SH-SY5Y (cell line): Measurements from ENCODE around the gene PLEKHA7.

Experiments
- GATA2 ChIP-seq: IDR thresholded peaks from 2 replicates; pipeline ENCODE4 v1.6.1; 2011; ENCODE audit warnings: mild to moderate bottlenecking, low read depth, low read length
- GATA3 ChIP-seq: IDR thresholded peaks from 2 replicates; pipeline ENCODE4 v1.6.1; 2011; ENCODE audit warnings: low read depth, mild to moderate bottlenecking, low read length, moderate library complexity

DNA sequence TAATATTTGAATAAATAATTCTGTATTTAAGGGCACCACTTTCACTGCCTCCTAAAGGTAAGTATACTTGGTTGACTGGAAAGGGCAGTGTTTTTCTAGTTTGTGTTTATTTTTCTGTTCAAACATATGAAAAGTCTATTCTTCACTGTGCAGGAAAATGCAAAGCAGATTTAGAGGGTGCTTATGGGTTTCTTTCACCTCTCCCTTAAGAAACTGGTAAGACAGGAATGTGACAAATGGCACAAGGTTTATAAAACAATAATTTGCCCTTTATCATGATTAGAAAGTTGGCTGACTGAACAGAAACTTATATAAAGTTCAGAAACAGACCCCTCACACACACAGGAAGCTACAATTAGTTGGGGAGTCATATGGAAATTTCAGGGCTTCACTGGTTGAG is 60.6 kb downstream of the PLEKHA7 start:
- TF ChIP-seq GATA3 (no peak), GATA2 (no peak)
